Measurements from ENCODE around the gene KCNJ9. TPM values are rescaled to one million over a fixed set of nuclear protein-coding genes. Genes with fewer than 3 reads are reported as not detected.

KCNJ9 gene
- total RNA-seq, 1 donor from 2014 or later = not detected

DNA sequence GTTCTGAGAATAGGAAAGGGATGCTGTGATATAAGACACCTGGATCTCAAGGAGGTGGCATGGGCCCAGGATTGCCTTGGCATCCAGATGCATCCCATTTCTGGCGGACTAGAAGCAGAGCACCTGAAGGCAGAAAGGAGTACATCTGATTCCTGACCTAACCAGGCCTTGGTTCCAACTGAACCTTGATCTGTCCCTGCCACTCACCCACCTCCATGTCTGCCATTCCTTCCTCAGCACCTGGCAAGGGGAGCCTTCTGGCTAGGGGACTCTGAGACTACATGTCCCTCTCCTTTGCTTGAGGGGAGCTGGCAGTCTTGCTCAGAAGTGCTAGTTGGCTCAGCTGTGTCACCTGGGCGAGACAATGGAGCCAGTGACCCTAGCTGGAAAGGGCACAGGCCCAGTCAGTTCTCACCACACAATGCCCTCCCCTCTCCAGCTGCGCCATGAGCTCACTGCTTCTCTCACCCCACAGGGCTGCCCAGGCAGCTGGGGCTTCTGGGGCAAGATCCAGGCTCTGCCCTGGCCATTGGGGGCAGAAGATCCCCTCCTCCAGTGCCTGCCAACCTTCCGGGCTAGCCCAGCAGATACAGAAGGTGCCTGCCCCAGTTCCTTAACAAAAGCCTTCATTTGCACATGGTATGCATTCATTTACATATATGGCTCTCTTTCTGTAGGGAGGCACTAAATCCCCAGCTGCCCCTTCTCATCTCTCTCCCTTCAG, 14.2 kb downstream of the KCNJ9 start:
- Mint-ChIP-seq H3K9me3 (no peaks in the 10 kb centered on the region), H3K27ac (no peak overlapping the region), H3K4me3 (peak overlapping the region; percentile 69), H3K36me3 (ENCODE audit: low read depth) (peaks cover 2% of the 10 kb centered on the region), H3K27me3 (ENCODE audit: insufficient read depth) (no peaks in the 10 kb centered on the region), H3K4me1 (ENCODE audit: low read depth) (peaks cover 32% of the 10 kb centered on the region)
- intact Hi-C loops (cut with micrococcal nuclease) = loop anchor here (5.0 kb wide), 1 partner anchor 1302 kb away; no protein-coding TSS in a partner anchor
- no peak for DNase-seq (ENCODE audit: low spot score)

DNA sequence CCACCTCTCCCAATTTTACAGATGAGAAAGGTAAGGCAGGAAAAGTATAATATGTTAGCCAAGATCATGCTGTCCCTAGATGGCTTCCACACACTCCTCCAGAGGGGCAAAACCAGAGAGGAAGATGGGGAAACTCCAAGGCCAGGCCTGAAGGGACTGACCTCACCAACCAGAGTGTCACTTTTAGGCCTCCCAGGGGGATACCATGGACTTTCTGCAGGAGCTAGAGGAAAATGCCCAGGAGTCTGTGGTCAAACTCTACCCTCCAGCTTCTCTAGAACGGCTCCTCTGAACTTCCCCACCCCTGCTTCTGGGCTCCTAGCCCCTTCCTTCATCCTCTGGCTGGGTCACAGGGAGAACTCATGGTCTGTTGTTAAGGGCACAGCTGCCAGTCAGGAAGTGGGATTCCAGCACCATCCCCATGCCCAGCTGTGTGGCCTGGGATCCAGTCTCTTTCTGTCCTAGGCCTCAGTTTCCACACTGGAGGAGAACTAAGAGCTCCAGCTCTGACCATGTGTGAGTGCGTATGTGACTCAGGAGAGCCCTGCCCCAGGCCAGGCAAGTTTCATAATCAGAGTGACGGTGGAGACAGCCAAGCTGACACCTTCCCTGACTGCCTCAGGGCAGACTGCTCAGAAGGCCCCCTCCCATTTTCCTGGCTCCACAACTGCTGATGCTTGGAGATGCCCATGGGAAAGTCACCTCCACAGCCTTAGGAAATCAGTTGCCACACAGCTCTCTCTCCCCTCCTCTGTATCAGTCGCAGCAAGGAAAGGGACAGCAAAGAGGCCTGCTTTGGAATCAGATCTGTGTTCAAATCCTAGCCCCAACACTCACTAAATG, 15.2 kb downstream of the KCNJ9 start:
- no peak for DNase-seq (ENCODE audit: low spot score)
- H3K9me3 Mint-ChIP-seq = no peaks in the 10 kb centered on the region
- peaks cover 41% of the 10 kb centered on the region for H3K4me1 Mint-ChIP-seq (ENCODE audit: low read depth)
- intact Hi-C loops (cut with micrococcal nuclease) = loop anchor here (5.0 kb wide), 1 partner anchor 1301 kb away; no protein-coding TSS in a partner anchor
- no peak overlapping the region for H3K27ac Mint-ChIP-seq
- peaks cover 2% of the 10 kb centered on the region for H3K36me3 Mint-ChIP-seq (ENCODE audit: low read depth)
- H3K27me3 Mint-ChIP-seq (ENCODE audit: insufficient read depth) = no peaks in the 10 kb centered on the region
- peak overlapping the region; percentile 89 for H3K4me3 Mint-ChIP-seq

DNA sequence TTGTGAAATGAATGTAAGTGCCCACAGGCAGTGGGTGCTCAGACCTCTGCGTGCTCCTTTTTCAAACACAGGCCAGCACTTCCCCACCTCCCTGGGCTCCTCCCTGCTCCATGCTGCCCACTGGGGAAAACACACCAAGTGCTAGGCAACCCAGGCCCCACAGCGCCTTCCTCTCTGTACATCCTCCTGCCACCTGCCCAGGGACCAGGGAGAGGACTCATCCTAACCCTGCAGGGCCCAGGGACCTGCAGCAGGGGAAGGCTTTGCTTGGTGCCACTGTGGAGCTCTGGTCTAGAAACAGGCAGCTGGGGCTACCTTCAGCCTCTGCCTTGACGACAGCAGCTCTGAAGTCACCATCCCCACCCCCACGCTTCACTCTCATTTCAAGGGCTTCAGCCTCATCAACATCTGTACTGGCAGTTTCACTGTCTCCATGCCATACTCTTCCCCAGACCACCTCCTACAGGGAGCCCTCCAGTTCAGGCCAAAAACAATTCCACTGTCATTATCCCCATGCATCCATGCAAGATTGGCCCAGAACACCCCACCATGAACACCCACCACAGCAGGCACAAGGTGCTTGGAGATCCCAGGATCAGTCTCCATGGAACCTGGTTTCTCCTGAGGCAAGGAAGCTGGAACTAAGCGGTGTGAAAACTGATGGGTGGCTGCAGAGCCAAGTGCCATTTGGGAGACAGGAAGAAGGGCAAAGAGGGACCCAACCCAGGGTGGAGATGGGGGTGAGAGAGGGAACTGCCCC, 16.0 kb downstream of the KCNJ9 start:
- Mint-ChIP-seq H3K27me3 (ENCODE audit: insufficient read depth) (no peaks in the 10 kb centered on the region), H3K27ac (peak overlapping the region; percentile 84), H3K9me3 (no peaks in the 10 kb centered on the region)

DNA sequence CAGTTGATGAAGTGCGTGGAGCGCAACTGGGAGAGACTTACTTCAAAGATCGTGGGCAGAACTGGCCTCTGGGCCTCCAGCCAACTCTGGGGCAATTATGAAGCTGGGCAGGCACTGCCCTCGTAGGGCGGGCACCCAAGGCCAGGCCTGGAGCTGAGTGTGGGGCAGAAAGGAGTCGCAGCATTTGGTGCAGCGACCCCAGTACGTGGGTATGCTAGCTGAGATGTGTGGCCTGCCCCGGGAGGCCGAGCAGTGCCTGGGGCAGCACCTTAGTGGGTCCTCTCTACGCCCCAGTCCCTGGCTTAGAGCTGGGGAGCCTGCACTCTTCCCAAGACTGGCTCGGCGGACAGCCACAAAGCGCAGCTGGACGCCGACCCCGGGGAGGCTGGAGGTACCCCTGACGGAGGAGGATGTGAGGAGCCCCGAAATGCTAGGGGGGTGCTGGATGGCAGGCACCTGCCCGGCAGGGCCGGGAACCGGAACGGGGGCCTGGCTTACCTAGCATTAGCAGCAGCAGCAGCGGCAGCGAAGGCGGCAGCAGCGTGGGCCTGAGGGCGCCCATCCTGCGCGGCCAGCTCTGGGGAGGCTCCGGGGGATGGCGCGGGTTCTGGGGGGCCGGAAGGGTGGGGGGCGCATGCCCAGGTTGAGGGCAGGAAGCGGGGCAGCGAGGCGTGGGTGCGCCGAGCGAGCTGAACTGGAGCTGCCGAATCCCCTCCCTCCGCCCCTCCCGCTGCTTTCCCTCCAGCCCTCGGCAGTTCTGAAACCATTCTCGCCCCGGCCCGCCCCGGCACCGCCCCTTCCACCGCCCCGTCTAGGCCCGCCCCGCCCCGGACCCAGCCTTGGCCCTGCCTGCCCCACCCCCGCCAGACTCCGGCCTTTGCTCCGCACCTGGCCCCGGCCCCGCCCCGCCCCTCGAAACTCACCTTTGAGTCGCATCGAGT, 16.8 kb downstream of the KCNJ9 start, which contains the start of gene IGSF8:
TSS of gene IGSF8 (minus strand) at position 709 of the 941 bp plus-strand sequence. CDS start at position 562, 147 bp downstream.
- Mint-ChIP-seq H3K9me3 (no peaks in the 10 kb centered on the region), H3K36me3 (ENCODE audit: low read depth) (no peaks in the 10 kb centered on the region), H3K27me3 (ENCODE audit: insufficient read depth) (peaks cover 4% of the 10 kb centered on the region), H3K27ac (peak within 1 kb of the TSS; percentile 84), H3K4me3 (peak within 1 kb of the TSS; percentile 89), H3K4me1 (ENCODE audit: low read depth) (peaks cover 41% of the 10 kb centered on the region)
- peak; percentile 85 for DNase-seq (ENCODE audit: low spot score)
- intact Hi-C loops (cut with micrococcal nuclease) = loop anchor here (1.0 to 5.0 kb wide), 6 partner anchors 67 to 1299 kb away; partner anchors contain the start of genes COPA, DUSP23, NCSTN and PEA15

More for the DNA sequence above, 16.0 kb downstream of the KCNJ9 start:
- peaks cover 41% of the 10 kb centered on the region for H3K4me1 Mint-ChIP-seq (ENCODE audit: low read depth)
- intact Hi-C loops (cut with micrococcal nuclease) = loop anchor here (5.0 kb wide), 1 partner anchor 1300 kb away; no protein-coding TSS in a partner anchor
- no peaks in the 10 kb centered on the region for H3K36me3 Mint-ChIP-seq (ENCODE audit: low read depth)
- peak overlapping the region; percentile 89 for H3K4me3 Mint-ChIP-seq
- peak; percentile 8 for DNase-seq (ENCODE audit: low spot score)

DNA sequence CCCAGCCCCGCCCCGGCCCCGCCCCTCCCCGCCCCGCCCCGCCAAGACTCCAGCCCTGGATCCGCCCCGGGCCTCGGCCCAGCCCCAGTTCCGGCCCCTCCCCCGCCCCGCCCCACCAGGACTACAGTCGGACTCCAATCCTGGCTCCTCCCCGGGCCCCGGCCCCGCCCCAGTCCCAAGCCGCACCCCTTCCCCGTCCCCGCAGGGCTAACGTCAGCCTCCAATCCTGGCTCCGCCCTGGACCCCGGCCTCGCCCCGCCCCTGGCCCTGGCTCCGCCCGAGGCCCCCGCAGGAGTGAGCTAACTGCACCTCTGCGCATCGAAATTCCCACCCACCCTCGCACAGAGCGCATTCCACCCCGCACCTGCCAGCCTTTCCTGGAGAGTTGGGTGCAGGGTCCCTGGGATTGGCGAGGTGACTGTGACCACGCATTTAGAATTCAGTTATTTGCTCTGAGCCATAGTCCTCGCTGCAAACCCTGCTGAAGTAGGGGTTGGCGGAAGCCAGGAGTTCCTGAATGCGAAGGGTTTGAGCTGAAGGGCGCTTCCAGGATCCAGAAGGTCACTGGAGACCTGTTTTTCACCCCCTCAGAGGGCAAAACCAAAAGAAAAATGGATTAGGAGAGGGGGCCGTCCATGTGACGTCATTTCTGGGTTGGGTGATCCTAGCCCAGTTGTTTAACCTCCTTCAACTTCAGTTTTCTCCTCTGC, 17.7 kb downstream of the KCNJ9 start:
- intact Hi-C loops (cut with micrococcal nuclease) = loop anchor here (1.0 to 5.0 kb wide), 9 partner anchors 14 to 1298 kb away; partner anchors contain the start of genes COPA, DUSP23, NCSTN and PEA15
- DNase-seq (ENCODE audit: low spot score) = peak; percentile 93
- peaks cover 41% of the 10 kb centered on the region for H3K4me1 Mint-ChIP-seq (ENCODE audit: low read depth)
- no peaks in the 10 kb centered on the region for H3K9me3 Mint-ChIP-seq
- peaks cover 5% of the 10 kb centered on the region for H3K27me3 Mint-ChIP-seq (ENCODE audit: insufficient read depth)
- peak overlapping the region; percentile 73 for H3K4me3 Mint-ChIP-seq
- H3K27ac Mint-ChIP-seq = peak overlapping the region; percentile 73
- H3K36me3 Mint-ChIP-seq (ENCODE audit: low read depth) = no peaks in the 10 kb centered on the region

DNA sequence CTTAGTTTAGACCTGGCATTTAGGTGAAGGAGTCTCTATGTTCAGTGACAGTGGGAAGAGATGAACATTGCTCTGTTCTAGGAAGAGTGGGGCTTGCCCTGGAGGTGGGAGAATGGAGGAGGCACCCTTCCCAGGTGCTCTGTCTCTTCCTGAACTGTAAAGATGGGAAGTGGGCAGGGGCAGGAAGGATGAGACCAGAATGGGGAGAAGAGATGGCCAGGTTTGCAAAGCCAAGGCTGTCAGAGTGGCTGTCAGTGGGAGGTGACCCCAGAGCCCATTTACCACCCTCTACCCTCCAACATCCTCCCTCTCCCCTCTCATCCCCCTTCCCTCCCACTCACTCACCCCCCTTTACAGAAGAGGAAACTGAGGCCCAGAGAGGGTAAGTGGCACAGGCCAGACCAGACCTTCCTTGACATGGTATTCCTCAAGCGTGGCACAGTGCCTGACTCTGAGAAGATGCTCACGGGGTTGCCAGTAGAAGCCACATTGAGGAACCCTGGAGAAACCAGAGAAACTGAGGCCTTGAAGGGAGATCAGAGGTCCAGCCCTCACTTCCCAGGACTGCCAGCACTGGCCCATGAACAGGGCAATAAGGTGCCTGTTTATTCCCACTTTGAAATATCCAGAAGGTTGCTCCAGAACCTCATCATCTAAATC, 18.5 kb downstream of the KCNJ9 start:
- peak overlapping the region; percentile 73 for H3K4me3 Mint-ChIP-seq
- H3K27me3 Mint-ChIP-seq (ENCODE audit: insufficient read depth) = peaks cover 5% of the 10 kb centered on the region
- peaks cover 41% of the 10 kb centered on the region for H3K4me1 Mint-ChIP-seq (ENCODE audit: low read depth)
- DNase-seq (ENCODE audit: low spot score) = no peak
- intact Hi-C loops (cut with micrococcal nuclease) = loop anchor here (1.0 to 5.0 kb wide), 5 partner anchors 15 to 1297 kb away; partner anchors contain the start of genes DUSP23 and PEX19
- no peaks in the 10 kb centered on the region for H3K36me3 Mint-ChIP-seq (ENCODE audit: low read depth)
- H3K9me3 Mint-ChIP-seq = no peaks in the 10 kb centered on the region
- peak overlapping the region; percentile 73 for H3K27ac Mint-ChIP-seq

DNA sequence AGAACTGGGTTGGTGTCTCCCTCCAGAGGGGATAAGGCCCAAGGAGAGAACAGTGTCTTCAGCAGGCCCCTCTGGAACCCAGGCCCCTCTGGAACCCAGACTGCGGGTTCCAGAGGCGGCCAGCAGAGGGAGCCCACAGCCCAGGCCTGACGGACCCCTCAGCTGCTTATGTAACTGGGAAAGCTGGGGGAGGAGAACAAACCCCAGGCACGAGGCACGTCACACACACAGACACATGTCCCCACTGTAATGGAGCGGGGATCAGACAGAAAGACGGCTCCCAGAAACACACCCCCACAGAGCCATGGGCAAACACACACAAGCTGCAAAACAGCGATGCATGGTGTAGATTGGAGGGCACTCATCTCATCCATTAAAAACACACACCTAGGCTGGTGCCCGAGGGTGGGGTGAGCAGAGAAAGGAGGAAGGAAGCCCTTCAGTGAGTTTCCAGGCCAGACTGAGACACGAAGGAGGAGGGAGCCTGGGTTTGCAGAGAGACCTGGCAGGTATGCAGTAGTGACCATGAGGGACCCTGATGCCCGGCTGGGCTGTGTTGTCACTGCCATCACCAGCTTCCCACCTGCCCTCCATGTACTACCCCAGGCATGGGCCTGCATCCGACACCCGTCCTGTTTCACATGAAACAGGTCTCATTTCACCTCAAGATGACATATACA, 19.8 kb downstream of the KCNJ9 start:
- Mint-ChIP-seq H3K27me3 (ENCODE audit: insufficient read depth) (peaks cover 5% of the 10 kb centered on the region), H3K4me3 (no peak overlapping the region), H3K9me3 (no peaks in the 10 kb centered on the region), H3K27ac (peak overlapping the region; percentile 50), H3K36me3 (ENCODE audit: low read depth) (no peaks in the 10 kb centered on the region), H3K4me1 (ENCODE audit: low read depth) (peaks cover 35% of the 10 kb centered on the region)
- peak; percentile 44 for DNase-seq (ENCODE audit: low spot score)
- intact Hi-C loops (cut with micrococcal nuclease) = loop anchor here (1.0 kb wide), 6 partner anchors 8 to 275 kb away; no protein-coding TSS in a partner anchor

DNA sequence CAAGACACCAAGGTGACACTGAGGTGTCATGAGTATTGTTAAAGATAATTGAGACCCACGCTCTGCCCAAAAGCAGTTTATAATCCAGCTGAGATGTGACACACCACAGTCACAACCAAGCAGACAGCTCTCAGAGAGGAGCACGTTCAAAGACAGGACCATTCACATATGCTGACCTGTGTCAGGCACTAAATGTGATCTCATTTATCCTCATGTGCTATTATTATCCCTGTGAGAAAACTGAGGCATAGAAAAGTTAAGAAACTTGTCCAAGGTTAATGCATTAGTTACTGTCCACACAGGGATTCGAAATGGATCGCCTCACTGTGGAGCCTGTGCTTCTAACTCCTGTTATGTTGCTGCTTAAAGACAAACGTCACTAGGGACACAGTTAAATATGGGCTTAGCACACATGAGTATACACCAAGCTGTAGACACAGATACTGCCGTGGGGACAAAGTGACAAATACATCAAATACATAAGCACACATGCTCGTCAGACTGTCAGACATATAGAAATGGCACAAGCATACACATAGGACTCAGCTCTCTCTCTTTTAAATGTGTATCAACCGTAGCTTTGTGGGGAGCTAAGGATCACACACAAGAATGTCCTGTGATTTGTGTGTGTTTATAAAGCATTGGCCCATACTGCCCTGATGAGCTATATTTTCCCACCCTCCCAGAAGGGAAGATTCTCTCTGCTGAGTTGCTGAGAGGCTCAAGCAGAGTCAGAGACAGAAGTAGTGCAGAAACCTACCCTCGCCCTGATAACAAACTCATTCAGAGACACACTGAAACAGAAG, 20.6 kb downstream of the KCNJ9 start:
- Mint-ChIP-seq H3K27ac (no peak overlapping the region), H3K4me1 (ENCODE audit: low read depth) (peaks cover 28% of the 10 kb centered on the region), H3K4me3 (no peak overlapping the region), H3K27me3 (ENCODE audit: insufficient read depth) (peaks cover 5% of the 10 kb centered on the region), H3K9me3 (no peaks in the 10 kb centered on the region), H3K36me3 (ENCODE audit: low read depth) (no peaks in the 10 kb centered on the region)
- intact Hi-C loops (cut with micrococcal nuclease) = loop anchor here (1.0 kb wide), 6 partner anchors 7 to 274 kb away; no protein-coding TSS in a partner anchor
- no peak for DNase-seq (ENCODE audit: low spot score)

DNA sequence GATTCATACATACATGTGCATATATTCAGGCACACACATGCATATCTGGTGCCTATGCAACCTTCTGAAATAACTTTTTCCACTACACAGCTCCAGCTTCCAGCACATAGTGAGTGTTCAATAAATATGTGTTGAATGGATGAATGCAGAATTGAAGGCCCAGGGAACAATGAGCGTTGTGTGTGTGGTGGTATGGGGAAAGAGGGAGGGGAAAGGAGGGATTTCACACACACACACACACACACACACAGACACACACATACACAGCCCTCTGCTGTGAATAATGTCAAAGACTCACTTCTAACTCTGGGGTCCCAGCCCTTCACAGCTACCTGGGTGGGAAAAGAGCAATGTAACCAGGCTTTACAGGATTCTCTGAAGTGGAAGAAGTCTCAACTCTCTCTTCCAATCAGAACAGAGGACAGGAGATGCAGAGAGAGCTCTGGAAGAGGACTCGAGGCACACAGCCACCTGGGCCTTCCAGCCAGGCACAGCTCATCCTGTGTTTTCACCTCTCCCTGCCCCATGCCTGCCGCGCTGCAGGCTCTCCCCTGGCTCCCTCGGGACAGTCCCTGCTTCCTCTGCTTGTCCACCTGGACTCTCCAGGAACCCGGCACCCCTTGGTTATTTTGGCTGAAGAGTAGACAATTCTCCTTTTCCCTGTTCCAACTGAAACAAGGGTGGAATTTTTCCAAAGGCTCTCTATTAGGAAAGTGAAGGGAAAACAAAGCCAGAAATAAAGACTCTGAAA, 22.5 kb downstream of the KCNJ9 start:
- intact Hi-C loops (cut with micrococcal nuclease) = no loop called here
- DNase-seq (ENCODE audit: low spot score) = no peak
- H3K36me3 Mint-ChIP-seq (ENCODE audit: low read depth) = no peaks in the 10 kb centered on the region
- H3K27ac Mint-ChIP-seq = no peak overlapping the region
- peaks cover 7% of the 10 kb centered on the region for H3K27me3 Mint-ChIP-seq (ENCODE audit: insufficient read depth)
- H3K4me1 Mint-ChIP-seq (ENCODE audit: low read depth) = peaks cover 21% of the 10 kb centered on the region
- no peaks in the 10 kb centered on the region for H3K9me3 Mint-ChIP-seq
- H3K4me3 Mint-ChIP-seq = no peak overlapping the region

All from activated T-helper 1 cell treated with anti-CD3 and anti-CD28 coated beads, Interleukin-12 subunit alpha, Interleukin-12 subunit beta, Interleukin-2, Interleukin-4 antibody, amounts not matched to agents 30 ng/mL and 10 ng/mL and 1 ng/mL, durations not matched to agents 14 hours and 24 hours and 36 hours (primary cell).